IMR-90 (cell line): ENCODE measurements around the gene AJM1. TPM values are rescaled to one million over a fixed set of nuclear protein-coding genes. Genes with fewer than 3 reads are reported as not detected.

ENCODE experiments used
- ATAC-seq: fragments of 200-7000 bp; cut with Tn5 transposase; 2 replicates; pipeline ENCODE4 v1.9.1; 2020; ENCODE audit warnings: low read depth, mild to moderate bottlenecking, moderate library complexity
- BruUV-seq: library from RNA; stranded (reverse); fragments of 400-500 nt; replicated peaks from 2 replicates; lab custom pipeline; 2021; lab: Mats Ljungman, UMichigan
- CTCF ChIA-PET: fragments of 300-600 bp; formaldehyde crosslinking; extraction: SDS; loops from one replicate; lab custom pipeline; 2021; ENCODE audit warnings: antibody characterized with exemption; lab: Yijun Ruan, JAX
- POLR2A ChIA-PET: fragments of 300-600 bp; sonication (Branson Sonifier 250); formaldehyde crosslinking; loops from one replicate; lab custom pipeline; 2022; ENCODE audit warnings: antibody characterized with exemption; ENCODE audit not compliant: unreplicated experiment; lab: Charles Lee
- DNase-seq: peaks from one replicate; pipeline ENCODE4 v3.0.0; 2013
- H2AFZ ChIP-seq: replicated peaks from 2 replicates; pipeline ENCODE3; 2013; ENCODE audit warnings: low read length, mild to moderate bottlenecking; ENCODE audit not compliant: poor library complexity
- H2AK5ac ChIP-seq: 2 replicates; pipeline ENCODE4 v1.6.1; 2013; ENCODE audit warnings: low read depth, low read length, inconsistent platforms
- H2AK9ac ChIP-seq: replicated peaks from 2 replicates; pipeline ENCODE3; 2013; ENCODE audit warnings: mild to moderate bottlenecking, low read depth, low read length, moderate library complexity; ENCODE audit not compliant: poor library complexity
- H2BK120ac ChIP-seq: 2 replicates; pipeline ENCODE4 v1.6.1; 2013; ENCODE audit warnings: low read depth, low read length, inconsistent platforms
- H2BK15ac ChIP-seq: 3 replicates; pipeline ENCODE4 v1.6.1; 2013; ENCODE audit warnings: low read depth, low read length, inconsistent platforms
- H2BK20ac ChIP-seq: 2 replicates; pipeline ENCODE4 v1.6.1; 2013; ENCODE audit warnings: low read depth, mild to moderate bottlenecking, inconsistent platforms, low read length, moderate library complexity
- H2BK5ac ChIP-seq: 2 replicates; pipeline ENCODE4 v1.6.1; 2013; ENCODE audit warnings: mild to moderate bottlenecking, low read depth, low read length, inconsistent platforms; ENCODE audit not compliant: poor library complexity, severe bottlenecking
- H3K14ac ChIP-seq: replicated peaks from 2 replicates; pipeline ENCODE4 v1.6.1; 2013; ENCODE audit warnings: low read depth, low read length, inconsistent platforms
- H3K18ac ChIP-seq: 2 replicates; pipeline ENCODE4 v1.6.1; 2013; ENCODE audit warnings: low read depth, low read length, control low read depth
- H3K23ac ChIP-seq: 2 replicates; pipeline ENCODE4 v1.6.1; 2013; ENCODE audit warnings: low read depth, low read length, inconsistent platforms
- H3K27ac ChIP-seq: 2 replicates; pipeline ENCODE4 v1.5.1; 2013; ENCODE audit warnings: mild to moderate bottlenecking, control low read depth, low read length; ENCODE audit not compliant: insufficient read depth
- H3K27me3 ChIP-seq: 2 replicates; pipeline ENCODE4 v1.6.1; 2013; ENCODE audit warnings: low read length; ENCODE audit not compliant: control insufficient read depth, insufficient read depth
- H3K36me3 ChIP-seq: 2 replicates; pipeline ENCODE4 v1.6.1; 2013; ENCODE audit warnings: low read length, mixed read lengths; ENCODE audit not compliant: control insufficient read depth, insufficient read depth
- H3K4ac ChIP-seq: 2 replicates; pipeline ENCODE4 v1.6.1; 2013; ENCODE audit warnings: low read depth, low read length, inconsistent platforms
- H3K4me1 ChIP-seq: 2 replicates; pipeline ENCODE4 v1.6.1; 2013; ENCODE audit warnings: low read length, mixed read lengths; ENCODE audit not compliant: control insufficient read depth, insufficient read depth
- H3K4me2 ChIP-seq: 2 replicates; pipeline ENCODE4 v1.6.1; 2013; ENCODE audit warnings: low read depth, mild to moderate bottlenecking, control low read depth, low read length, moderate library complexity
- H3K4me3 ChIP-seq: 2 replicates; pipeline ENCODE4 v1.5.1; 2013; ENCODE audit warnings: low read depth, mild to moderate bottlenecking, control low read depth, low read length, moderate library complexity; ENCODE audit not compliant: insufficient read depth
- H3K56ac ChIP-seq: 2 replicates; pipeline ENCODE4 v1.6.1; 2013; ENCODE audit warnings: low read length, inconsistent platforms; ENCODE audit not compliant: insufficient read depth; ENCODE audit errors: extremely low read depth
- H3K79me1 ChIP-seq, 2 experiments: 2 replicates each; pipeline ENCODE4 v1.6.1; 2013; ENCODE audit warnings: low read length in 2 of 2, inconsistent platforms in 1 of 2, low read depth in 1 of 2
- H3K9ac ChIP-seq: 2 replicates; pipeline ENCODE4 v1.6.1; 2013; ENCODE audit warnings: low read depth, low read length, control low read depth
- H3K9me1 ChIP-seq: 2 replicates; pipeline ENCODE4 v1.6.1; 2013; ENCODE audit warnings: low read length, inconsistent platforms; ENCODE audit not compliant: insufficient read depth
- H3K9me3 ChIP-seq: 2 replicates; pipeline ENCODE4 v1.6.1; 2013; ENCODE audit warnings: low read length; ENCODE audit not compliant: control insufficient read depth, insufficient read depth
- H4K20me1 ChIP-seq: 2 replicates; pipeline ENCODE4 v1.6.1; 2013; ENCODE audit warnings: low read length, inconsistent platforms; ENCODE audit not compliant: insufficient read depth
- H4K5ac ChIP-seq: 2 replicates; pipeline ENCODE4 v1.6.1; 2013; ENCODE audit warnings: mild to moderate bottlenecking, low read depth, low read length, control low read depth
- H4K8ac ChIP-seq, 2 experiments: 2 replicates each; pipeline ENCODE4 v1.6.1; 2013; ENCODE audit warnings: low read depth in 2 of 2, low read length in 2 of 2, control low read depth in 1 of 2, inconsistent platforms in 1 of 2
- H4K91ac ChIP-seq: 2 replicates; pipeline ENCODE4 v1.6.1; 2013; ENCODE audit warnings: low read depth, low read length, inconsistent platforms; ENCODE audit not compliant: insufficient read depth
- BHLHE40 ChIP-seq: fragments of 150-350 bp; IDR thresholded peaks from 2 replicates; pipeline ENCODE4 v1.6.1; 2016; ENCODE audit warnings: mild to moderate bottlenecking, low read depth, low read length
- CHD1 ChIP-seq: IDR thresholded peaks from 2 replicates; pipeline ENCODE4 v1.6.1; 2012; ENCODE audit warnings: low read depth, low read length, improper control_type of control experiment
- CTCF ChIP-seq: conservative IDR thresholded peaks from 2 replicates; pipeline ENCODE4 v1.5.1; 2012; ENCODE audit warnings: mild to moderate bottlenecking, low read depth, low read length, improper control_type of control experiment
- ELK1 ChIP-seq: fragments of 150-350 bp; IDR thresholded peaks from 2 replicates; pipeline ENCODE4 v1.6.1; 2016; ENCODE audit warnings: low read depth, mild to moderate bottlenecking, low read length, moderate library complexity, borderline replicate concordance
- WGBS, 2 experiments: methylation state at CpG; one replicate each; pipeline versions ENCODE4 v1.1.5 to v1.1.7; 2013; ENCODE audit warnings: missing lambda C conversion rate in 2 of 2; ENCODE audit not compliant: insufficient read length in 1 of 2; ENCODE audit errors: extremely low coverage in 2 of 2; 5-methylcytosine and 5-hydroxymethylcytosine counted together
- dilution Hi-C: fragments of 300-500 bp; cut with HindIII; formaldehyde crosslinking; loops from one replicate; pipeline ENCODE4 v1.14.3; 2018; ENCODE audit warnings: low sequenced_read_pairs; ENCODE audit not compliant: unreplicated experiment
- in situ Hi-C: fragments of 300-500 bp; cut with MboI; formaldehyde crosslinking; loops from 3 replicates; pipeline ENCODE4 v1.14.3; 2019; ENCODE audit warnings: low sequenced_read_pairs, inconsistent platforms, mixed read lengths
- intact Hi-C: fragments of 100-400 bp; cut with micrococcal nuclease; formaldehyde crosslinking; loops from 2 replicates; pipeline ENCODE4 v1.10.0; 2022
- polyA plus RNA-seq, 3 experiments: library from polyadenylated mRNA; depleted of rRNA; stranded (reverse); fragments of >200 nt; gene quantifications; 2 replicates each; pipeline ENCODE4 v1.2.3, GENCODE V29; 2012; ENCODE audit warnings: low replicate concordance in 1 of 3
- total RNA-seq: library from RNA; depleted of rRNA; stranded (reverse); fragments of >200 nt; gene quantifications from 2 replicates; pipeline ENCODE4 v1.2.3, GENCODE V29; 2012

The AJM1 gene
- total and polyA plus RNA-seq, 2 of the 4 experiments (the other 2 are of a cell fraction) = 0.18 to 1.5 TPM

GRCh38 chr9:136803551-136804508, 38.4 kb upstream of the AJM1 start:
- H3K9me3 ChIP-seq = no peaks in the 10 kb centered on the region
- intact Hi-C loops (no loop called here), dilution Hi-C loops (no loop called here), in situ Hi-C loops (no loop called here)
- H3K23ac ChIP-seq = no peak overlapping the region
- H3K27me3 ChIP-seq = peaks cover 29% of the 10 kb centered on the region
- no peak overlapping the region for H2AK5ac ChIP-seq
- H4K8ac ChIP-seq = no peak overlapping the region
- H3K56ac ChIP-seq = no peak overlapping the region
- H2BK5ac ChIP-seq = no peak overlapping the region
- POLR2A ChIA-PET = no interaction called here
- H2BK120ac ChIP-seq = no peak overlapping the region
- H2BK15ac ChIP-seq = no peak overlapping the region
- CTCF ChIA-PET = no interaction called here
- no peak overlapping the region for H3K9ac ChIP-seq
- H2AK9ac ChIP-seq = no peak overlapping the region
- 97% methylated on average over 10 of the region's 22 CpGs; no CpG with 5 or more reads in 1 of the 2 experiments for WGBS, 2 experiments
- H3K36me3 ChIP-seq = peaks cover 2% of the 10 kb centered on the region; the same call in 1 of the 2 replicates
- no peak overlapping the region for H3K4me2 ChIP-seq
- H3K27ac ChIP-seq = no peak overlapping the region
- no TSS peak for BruUV-seq
- no peaks in the 10 kb centered on the region for H3K9me1 ChIP-seq
- H4K5ac ChIP-seq = no peak overlapping the region
- no peak overlapping the region for H3K4ac ChIP-seq
- H2AFZ ChIP-seq = no peak overlapping the region
- DNase-seq = no peak
- no peak overlapping the region for H4K91ac ChIP-seq
- H3K4me3 ChIP-seq = no peak overlapping the region
- no peak for ATAC-seq
- H3K79me1 ChIP-seq = peaks cover 9 to 13% of the 10 kb centered on the region in 2 experiments
- H2BK20ac ChIP-seq = no peak overlapping the region
- no peak overlapping the region for H3K18ac ChIP-seq
- peaks cover 6% of the 10 kb centered on the region for H4K20me1 ChIP-seq
- no peak for TF ChIP-seq CTCF
- no peak for TF ChIP-seq CHD1
- TF ChIP-seq BHLHE40 = no peak
- no peak for TF ChIP-seq ELK1
- no peak overlapping the region for H3K14ac ChIP-seq
- H3K4me1 ChIP-seq = peaks cover 13% of the 10 kb centered on the region
